GM20000 (cell line): Measurements from ENCODE around the gene PPM1E.

Experiments
- DNase-seq: peaks from one replicate; pipeline ENCODE4 v3.0.0; 2012; ENCODE audit warnings: low spot score
- CTCF ChIP-seq: IDR thresholded peaks from 2 replicates; pipeline ENCODE4 v1.5.1; 2012; ENCODE audit warnings: mild to moderate bottlenecking, control low read depth; ENCODE audit errors: extremely low read depth, missing control alignments

PPM1E gene

GRCh38 chr17:59007995-59008394, 252.3 kb downstream of the PPM1E start:
- no peak for TF ChIP-seq CTCF
- DNase-seq: no peak

GRCh38 chr17:59008737-59009136, 253.1 kb downstream of the PPM1E start:
- no peak for DNase-seq
- no peak for TF ChIP-seq CTCF

- no peak for TF ChIP-seq CTCF
- DNase-seq: no peak
Observed at GRCh38 chr17:59010026-59010425, 254.4 kb downstream of the PPM1E start.

GRCh38 chr17:59011975-59012374, 256.3 kb downstream of the PPM1E start:
- no peak for TF ChIP-seq CTCF
- DNase-seq: no peak

GRCh38 chr17:59018019-59018418, 262.4 kb downstream of the PPM1E start:
- TF ChIP-seq CTCF: no peak
- DNase-seq: no peak

- no peak for TF ChIP-seq CTCF
- DNase-seq: no peak
Observed at GRCh38 chr17:59024916-59025315, 269.3 kb downstream of the PPM1E start.

GRCh38 chr17:59026176-59026939, 270.7 kb downstream of the PPM1E start:
- no peak for DNase-seq
- TF ChIP-seq CTCF: no peak
